ENCODE results near the gene WDR88.
A peak's percentile ranks its signal among the peaks of the same experiment; 100 is the strongest.
"Not testable (repeated sequence)": the region's sequence is repeated elsewhere in the genome, so short reads cannot be mapped to it uniquely, and the experiment has no call there.

Gene WDR88

DNA sequence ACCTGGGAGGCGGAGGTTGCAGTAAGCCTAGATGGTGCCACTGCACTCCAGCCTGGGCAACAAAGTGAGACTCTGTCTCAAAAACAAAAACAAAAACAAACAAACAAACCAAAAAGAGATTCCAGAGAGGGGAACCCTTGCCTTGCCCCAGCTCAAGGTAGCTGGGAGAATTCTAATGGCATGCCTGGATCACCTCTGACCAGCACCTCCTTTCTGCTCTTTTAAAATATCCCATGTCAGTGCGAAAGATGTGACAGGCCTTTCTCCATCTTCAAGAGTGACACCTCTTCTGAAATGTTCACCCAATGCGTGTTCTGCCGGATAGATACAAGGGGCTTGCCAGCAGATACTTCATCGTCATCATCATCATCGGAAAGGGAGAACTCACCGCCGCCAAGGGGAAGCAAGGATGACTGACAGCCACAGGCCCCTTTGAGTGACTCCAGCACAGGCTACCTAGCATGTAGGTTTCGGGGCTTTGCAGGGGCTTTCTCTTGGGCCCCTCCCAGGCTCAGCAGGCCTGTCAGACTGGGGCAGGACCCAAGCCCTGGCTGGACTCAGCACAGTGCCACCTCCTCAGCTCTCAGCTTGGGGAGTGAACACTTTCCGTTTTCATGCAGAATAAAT lies 43.4 kb downstream of the WDR88 start:
- Histone ChIP-seq H3K9ac (ENCODE audit: low read length) (no peak overlapping the region), H3K27me3 (ENCODE audit: control insufficient read depth, insufficient read depth, low read length) (peaks cover 13% of the 10 kb centered on the region), H3K9me3 (ENCODE audit: control insufficient read depth, low read depth, low read length) (no peaks in the 10 kb centered on the region), H3K4me3 (ENCODE audit: low read length) (no peak overlapping the region), H3K36me3 (ENCODE audit: control insufficient read depth, low read depth, low read length) (no peaks in the 10 kb centered on the region), H3K27ac (ENCODE audit: low read length) (no peak overlapping the region), H3K4me1 (ENCODE audit: control insufficient read depth, low read depth, low read length) (peaks cover 10% of the 10 kb centered on the region)

GRCh38 chr19:33175886-33176669 lies 44.2 kb downstream of the WDR88 start:
- no peaks in the 10 kb centered on the region for H3K9me3 ChIP-seq (ENCODE audit: control insufficient read depth, low read depth, low read length)
- H3K27ac ChIP-seq (ENCODE audit: low read length), result peak overlapping the region; percentile 43
- no peaks in the 10 kb centered on the region for H3K36me3 ChIP-seq (ENCODE audit: control insufficient read depth, low read depth, low read length)
- peak overlapping the region; percentile 94 for H3K4me3 ChIP-seq (ENCODE audit: low read length)
- peak overlapping the region; percentile 87 for H3K9ac ChIP-seq (ENCODE audit: low read length)
- peaks cover 13% of the 10 kb centered on the region for H3K27me3 ChIP-seq (ENCODE audit: control insufficient read depth, insufficient read depth, low read length)
- peaks cover 10% of the 10 kb centered on the region for H3K4me1 ChIP-seq (ENCODE audit: control insufficient read depth, low read depth, low read length)

- Histone ChIP-seq H3K4me3 (ENCODE audit: low read length) (peak overlapping the region; percentile 94), H3K27me3 (ENCODE audit: control insufficient read depth, insufficient read depth, low read length) (peaks cover 13% of the 10 kb centered on the region), H3K4me1 (ENCODE audit: control insufficient read depth, low read depth, low read length) (peaks cover 10% of the 10 kb centered on the region), H3K9me3 (ENCODE audit: control insufficient read depth, low read depth, low read length) (no peaks in the 10 kb centered on the region), H3K9ac (ENCODE audit: low read length) (peak overlapping the region; percentile 87), H3K36me3 (ENCODE audit: control insufficient read depth, low read depth, low read length) (no peaks in the 10 kb centered on the region), H3K27ac (ENCODE audit: low read length) (peak overlapping the region; percentile 43)
Measured at GRCh38 chr19:33176670-33177416, 44.9 kb downstream of the WDR88 start.

DNA sequence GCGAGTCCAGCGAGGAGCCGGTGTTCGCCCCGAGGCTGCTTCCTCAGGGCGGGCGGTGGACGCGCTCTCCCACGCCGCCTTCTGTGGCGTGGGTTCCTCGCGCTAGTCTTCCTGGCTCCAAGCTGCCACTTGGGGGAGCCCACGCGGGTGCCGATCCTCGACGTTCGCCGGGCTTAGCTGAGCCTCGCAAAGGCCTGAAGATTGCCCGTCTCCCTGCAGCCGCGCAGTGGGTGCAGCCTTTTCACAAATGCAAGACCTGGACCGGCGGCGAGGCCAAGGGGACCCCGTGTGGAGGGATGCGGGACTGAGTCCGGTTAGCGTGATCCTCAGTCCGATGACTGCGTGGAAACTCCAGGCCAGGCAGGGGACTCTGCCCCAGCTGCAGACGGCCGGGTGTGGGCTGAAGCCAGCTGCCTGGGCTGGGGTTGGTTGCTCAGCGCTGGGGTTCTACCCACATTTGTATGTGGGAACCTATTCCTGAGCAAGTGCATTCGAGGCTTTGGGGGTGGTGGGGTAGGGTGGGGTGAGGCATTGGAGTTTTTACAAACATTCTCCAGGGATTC lies 45.6 kb downstream of the WDR88 start:
- peak overlapping the region; percentile 16 for H3K9ac ChIP-seq (ENCODE audit: low read length)
- peaks cover 13% of the 10 kb centered on the region for H3K27me3 ChIP-seq (ENCODE audit: control insufficient read depth, insufficient read depth, low read length)
- H3K4me3 ChIP-seq (ENCODE audit: low read length), result peak overlapping the region; percentile 67
- no peak overlapping the region for H3K27ac ChIP-seq (ENCODE audit: low read length)
- no peaks in the 10 kb centered on the region for H3K36me3 ChIP-seq (ENCODE audit: control insufficient read depth, low read depth, low read length)
- no peaks in the 10 kb centered on the region for H3K9me3 ChIP-seq (ENCODE audit: control insufficient read depth, low read depth, low read length)
- peaks cover 10% of the 10 kb centered on the region for H3K4me1 ChIP-seq (ENCODE audit: control insufficient read depth, low read depth, low read length)

GRCh38 chr19:33186431-33187182 lies 54.7 kb downstream of the WDR88 start:
- Histone ChIP-seq H3K9ac (ENCODE audit: low read length) (no peak overlapping the region), H3K27me3 (ENCODE audit: control insufficient read depth, insufficient read depth, low read length) (no peaks in the 10 kb centered on the region), H3K36me3 (ENCODE audit: control insufficient read depth, low read depth, low read length) (no peaks in the 10 kb centered on the region), H3K4me3 (ENCODE audit: low read length) (peak overlapping the region; percentile 25), H3K4me1 (ENCODE audit: control insufficient read depth, low read depth, low read length) (peaks cover 6% of the 10 kb centered on the region), H3K27ac (ENCODE audit: low read length) (no peak overlapping the region), H3K9me3 (ENCODE audit: control insufficient read depth, low read depth, low read length) (no peaks in the 10 kb centered on the region)

- Histone ChIP-seq H3K4me3 (ENCODE audit: low read length) (peak overlapping the region; percentile 25), H3K27me3 (ENCODE audit: control insufficient read depth, insufficient read depth, low read length) (peaks cover under 1% of the 10 kb centered on the region), H3K9me3 (ENCODE audit: control insufficient read depth, low read depth, low read length) (no peaks in the 10 kb centered on the region), H3K27ac (ENCODE audit: low read length) (no peak overlapping the region), H3K9ac (ENCODE audit: low read length) (no peak overlapping the region), H3K4me1 (ENCODE audit: control insufficient read depth, low read depth, low read length) (peaks cover 6% of the 10 kb centered on the region), H3K36me3 (ENCODE audit: control insufficient read depth, low read depth, low read length) (no peaks in the 10 kb centered on the region)
Measured at GRCh38 chr19:33187183-33187540, 55.2 kb downstream of the WDR88 start.

DNA sequence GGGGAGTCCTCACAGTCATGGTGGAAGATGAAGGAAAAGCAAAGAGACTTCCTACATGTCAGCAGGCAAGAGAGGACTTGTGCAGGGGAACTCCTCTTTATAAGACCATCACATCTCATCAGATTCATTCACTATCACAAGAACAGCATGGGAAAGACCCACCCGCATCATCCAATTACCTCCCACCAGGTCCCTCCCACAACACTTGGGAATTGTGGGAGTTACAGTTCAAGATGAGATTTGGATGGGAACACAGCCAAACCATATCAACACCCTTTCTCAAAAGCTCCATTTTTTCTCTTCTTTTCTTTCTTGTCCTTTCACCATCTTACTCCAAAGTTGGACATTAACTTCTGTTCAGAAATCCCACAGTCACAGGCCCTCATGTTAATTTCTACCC lies 57.5 kb downstream of the WDR88 start:
- H3K9me3 ChIP-seq (ENCODE audit: control insufficient read depth, low read depth, low read length), result no peaks in the 10 kb centered on the region
- peaks cover 6% of the 10 kb centered on the region for H3K4me1 ChIP-seq (ENCODE audit: control insufficient read depth, low read depth, low read length)

DNA sequence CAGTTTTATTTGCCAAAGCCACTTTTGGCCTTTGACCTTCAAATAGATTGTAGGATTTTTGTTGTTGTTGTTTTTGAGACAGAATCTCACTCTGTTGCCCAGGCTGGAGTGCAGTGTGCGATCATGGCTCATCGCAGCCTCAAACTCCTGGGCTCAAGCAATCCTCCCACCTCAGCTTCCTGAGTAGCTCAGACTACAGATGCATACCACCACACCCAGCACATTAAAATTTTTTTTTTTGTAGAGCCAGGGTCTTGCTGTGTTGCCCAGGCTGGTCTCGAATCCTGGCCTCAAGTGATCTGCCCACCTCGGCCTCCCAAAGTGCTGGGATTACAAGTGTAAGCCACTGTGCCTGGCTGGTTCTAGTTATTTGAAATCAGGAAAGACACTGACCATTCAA lies 59.2 kb downstream of the WDR88 start:
- H3K27ac ChIP-seq (ENCODE audit: low read length); H3K36me3 ChIP-seq (ENCODE audit: control insufficient read depth, low read depth, low read length); H3K9me3 ChIP-seq (ENCODE audit: control insufficient read depth, low read depth, low read length); H3K9ac ChIP-seq (ENCODE audit: low read length); H3K4me3 ChIP-seq (ENCODE audit: low read length); H3K4me1 ChIP-seq (ENCODE audit: control insufficient read depth, low read depth, low read length): not testable (repeated sequence)
- H3K27me3 ChIP-seq (ENCODE audit: control insufficient read depth, insufficient read depth, low read length), result peaks cover 17% of the 10 kb centered on the region

More for the DNA sequence above, 57.5 kb downstream of the WDR88 start:
- Histone ChIP-seq H3K27me3 (ENCODE audit: control insufficient read depth, insufficient read depth, low read length) (peaks cover 17% of the 10 kb centered on the region), H3K27ac (ENCODE audit: low read length) (no peak overlapping the region), H3K4me3 (ENCODE audit: low read length) (no peak overlapping the region), H3K9ac (ENCODE audit: low read length) (no peak overlapping the region), H3K36me3 (ENCODE audit: control insufficient read depth, low read depth, low read length) (no peaks in the 10 kb centered on the region)

DNA sequence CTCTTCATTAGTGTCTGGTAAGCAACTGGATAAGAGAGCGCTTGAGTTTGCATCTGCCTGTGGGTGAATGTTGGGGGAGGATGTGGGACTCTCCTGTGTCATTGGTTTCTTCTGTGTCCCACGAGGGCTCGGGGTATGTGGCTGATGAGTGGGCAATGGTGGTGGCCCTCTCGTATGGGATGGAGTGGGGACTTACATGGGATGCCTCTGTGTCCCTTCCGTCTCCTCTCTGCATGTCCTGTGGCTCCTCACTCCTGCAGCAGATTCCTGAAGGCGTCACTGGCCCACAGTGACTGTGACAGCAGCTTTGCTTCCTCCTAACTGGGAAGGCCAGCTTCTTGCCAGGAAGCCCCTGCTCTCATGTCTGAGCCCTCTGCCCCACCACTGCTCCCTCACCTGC lies 59.6 kb downstream of the WDR88 start:
- H3K9ac ChIP-seq (ENCODE audit: low read length), result no peak overlapping the region
- no peak overlapping the region for H3K4me3 ChIP-seq (ENCODE audit: low read length)
- no peak overlapping the region for H3K27ac ChIP-seq (ENCODE audit: low read length)
- H3K4me1 ChIP-seq (ENCODE audit: control insufficient read depth, low read depth, low read length), result peaks cover 6% of the 10 kb centered on the region
- peaks cover 17% of the 10 kb centered on the region for H3K27me3 ChIP-seq (ENCODE audit: control insufficient read depth, insufficient read depth, low read length)
- H3K9me3 ChIP-seq (ENCODE audit: control insufficient read depth, low read depth, low read length), result no peaks in the 10 kb centered on the region
- H3K36me3 ChIP-seq (ENCODE audit: control insufficient read depth, low read depth, low read length), result no peaks in the 10 kb centered on the region

GRCh38 chr19:33192010-33192409 lies 60.1 kb downstream of the WDR88 start:
- no peak overlapping the region for H3K27ac ChIP-seq (ENCODE audit: low read length)
- H3K9ac ChIP-seq (ENCODE audit: low read length), result no peak overlapping the region
- H3K4me1 ChIP-seq (ENCODE audit: control insufficient read depth, low read depth, low read length), result peaks cover under 1% of the 10 kb centered on the region
- H3K4me3 ChIP-seq (ENCODE audit: low read length), result no peak overlapping the region
- no peaks in the 10 kb centered on the region for H3K9me3 ChIP-seq (ENCODE audit: control insufficient read depth, low read depth, low read length)
- H3K36me3 ChIP-seq (ENCODE audit: control insufficient read depth, low read depth, low read length), result no peaks in the 10 kb centered on the region
- H3K27me3 ChIP-seq (ENCODE audit: control insufficient read depth, insufficient read depth, low read length), result peaks cover 17% of the 10 kb centered on the region

Data from iPS-18a (cell line).